ENCODE measurements around the gene C3orf20.
"Not testable (repeated sequence)": the region's sequence is repeated elsewhere in the genome, so short reads cannot be mapped to it uniquely, and the experiment has no call there.

C3orf20 gene

GRCh38 chr3:14701676-14702075, 26.7 kb downstream of the C3orf20 start:
- DNase-seq: no peak

DNA sequence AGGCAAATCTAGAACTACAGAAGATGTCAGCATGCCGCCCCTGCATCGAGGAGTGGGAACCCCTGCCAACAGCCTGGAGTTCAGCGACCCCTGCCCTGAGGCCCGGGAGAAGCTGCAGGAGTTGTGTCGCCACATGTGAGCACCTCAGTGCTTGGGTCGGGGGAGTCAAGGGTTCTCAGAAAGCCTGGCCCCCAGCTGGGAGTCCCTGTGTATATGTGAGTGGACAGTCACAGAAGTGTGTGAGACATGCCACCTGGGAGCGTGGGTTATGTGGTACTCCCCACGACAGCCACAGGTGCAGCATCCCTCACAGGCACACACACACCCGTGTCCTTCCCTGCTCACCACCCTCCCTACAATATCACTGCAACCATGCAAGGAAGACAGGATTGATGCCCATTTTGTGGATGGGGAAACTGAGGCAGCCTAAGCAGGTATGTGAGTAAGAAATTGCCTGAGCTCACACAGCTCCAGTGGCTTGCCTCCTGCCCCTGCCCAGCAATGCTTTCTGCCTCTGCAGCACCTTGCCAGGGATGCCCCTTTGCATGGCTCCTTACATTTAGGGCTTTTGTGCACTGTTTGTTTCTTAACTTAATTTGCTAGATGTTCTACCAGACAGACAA, 28.3 kb downstream of the C3orf20 start:
- no peak for DNase-seq

- DNase-seq: no peak
These were observed 28.9 kb downstream of the C3orf20 start for GRCh38 chr3:14703791-14704190.

GRCh38 chr3:14706096-14706495, 31.2 kb downstream of the C3orf20 start:
- no peak for DNase-seq

DNA sequence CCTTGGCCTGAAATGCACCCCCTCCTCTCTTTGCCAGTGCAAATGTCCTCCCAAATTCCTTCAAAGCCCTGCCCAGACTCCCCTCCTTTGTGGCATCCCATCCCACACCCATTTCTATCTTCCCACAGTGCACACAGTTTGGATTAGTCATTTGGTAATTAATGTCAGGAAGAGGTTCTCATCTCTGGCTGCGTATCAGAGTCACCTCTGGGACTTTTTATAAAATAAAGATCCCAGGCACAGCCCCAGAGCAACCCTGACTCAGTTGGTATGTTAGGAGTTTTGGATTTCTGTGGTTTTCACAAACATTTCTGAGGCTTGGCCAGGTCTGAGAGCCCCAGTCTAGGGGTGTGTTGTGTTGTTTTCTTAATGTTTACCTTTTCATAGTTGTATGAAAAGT, 41.6 kb downstream of the C3orf20 start:
- DNase-seq: no peak

DNA sequence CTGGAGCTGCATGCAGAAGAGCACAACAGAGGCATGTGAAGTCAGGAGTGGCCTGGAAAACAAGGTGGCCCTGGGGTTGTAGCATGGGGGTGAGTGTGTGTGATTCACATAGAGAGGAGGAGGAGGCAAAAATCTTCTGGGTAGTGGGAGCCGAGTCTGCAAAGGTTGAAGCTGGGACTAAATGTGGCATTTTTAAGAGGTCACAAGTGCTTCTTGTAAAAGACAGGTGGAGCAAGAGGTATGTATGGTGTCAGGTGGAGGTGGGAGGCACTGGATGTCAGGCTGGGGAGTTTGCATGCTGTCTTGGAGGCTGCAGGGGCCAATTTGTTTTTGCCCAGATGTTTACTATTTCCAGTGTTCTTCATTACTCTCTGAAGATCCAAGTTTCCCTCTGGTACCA, 42.4 kb downstream of the C3orf20 start:
- DNase-seq: no peak

- DNase-seq: no peak
These were observed 43.6 kb downstream of the C3orf20 start for GRCh38 chr3:14718539-14718938.

GRCh38 chr3:14719006-14719405, 44.1 kb downstream of the C3orf20 start:
- DNase-seq: no peak

- no peak for DNase-seq
These were observed 46.4 kb downstream of the C3orf20 start for GRCh38 chr3:14721126-14721864.

GRCh38 chr3:14725013-14725412, 50.1 kb downstream of the C3orf20 start:
- DNase-seq: no peak

DNA sequence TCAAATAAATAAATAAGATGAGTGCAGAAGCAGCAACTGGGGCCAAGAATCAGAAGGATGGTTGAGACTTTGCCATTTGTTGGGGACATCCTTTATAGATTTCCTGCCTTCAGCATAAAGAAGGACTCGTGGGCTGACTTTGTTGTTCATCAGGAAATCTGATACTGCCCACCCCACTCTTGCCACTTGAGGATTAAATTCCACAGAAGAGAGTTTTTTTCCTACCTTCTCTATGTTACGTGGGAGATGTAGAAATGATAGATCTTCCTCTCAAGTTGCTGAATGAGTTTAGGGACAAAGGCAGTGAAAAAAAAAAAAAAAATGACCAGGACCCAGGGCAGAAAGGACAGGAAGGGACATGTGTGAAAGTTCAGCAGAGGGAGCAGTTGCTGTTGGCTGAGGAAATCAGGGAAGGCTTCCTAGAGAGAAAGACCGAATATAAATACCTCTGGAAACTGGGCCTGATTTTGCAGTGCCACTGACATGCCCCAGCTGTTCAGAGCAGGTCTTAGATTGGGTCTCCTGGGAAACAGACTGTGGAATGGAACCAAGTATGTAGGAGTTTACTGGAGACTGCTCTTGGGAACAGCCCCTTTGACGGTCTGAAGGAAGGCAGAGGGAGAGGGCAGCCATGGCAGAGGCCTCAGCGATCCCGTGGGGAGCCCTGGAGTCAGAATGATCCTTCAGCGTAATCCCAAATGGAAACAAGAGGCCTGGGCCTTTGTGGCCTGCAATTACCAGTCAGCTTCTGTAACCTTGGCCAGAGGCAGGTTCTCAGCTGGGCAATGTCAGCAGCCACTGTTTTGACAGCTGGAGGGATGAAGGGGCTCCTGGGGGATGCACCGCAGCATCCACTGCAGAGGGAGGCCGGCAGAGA, 50.9 kb downstream of the C3orf20 start:
- DNase-seq: no peak

GRCh38 chr3:14726441-14726780, 51.5 kb downstream of the C3orf20 start:
- DNase-seq: no peak

- DNase-seq: no peak
These were observed 53.2 kb downstream of the C3orf20 start for GRCh38 chr3:14728113-14728512.

GRCh38 chr3:14730703-14731382, 55.9 kb downstream of the C3orf20 start:
- DNase-seq: no peak

GRCh38 chr3:14740983-14741382, 66.0 kb downstream of the C3orf20 start:
- DNase-seq: no peak

DNA sequence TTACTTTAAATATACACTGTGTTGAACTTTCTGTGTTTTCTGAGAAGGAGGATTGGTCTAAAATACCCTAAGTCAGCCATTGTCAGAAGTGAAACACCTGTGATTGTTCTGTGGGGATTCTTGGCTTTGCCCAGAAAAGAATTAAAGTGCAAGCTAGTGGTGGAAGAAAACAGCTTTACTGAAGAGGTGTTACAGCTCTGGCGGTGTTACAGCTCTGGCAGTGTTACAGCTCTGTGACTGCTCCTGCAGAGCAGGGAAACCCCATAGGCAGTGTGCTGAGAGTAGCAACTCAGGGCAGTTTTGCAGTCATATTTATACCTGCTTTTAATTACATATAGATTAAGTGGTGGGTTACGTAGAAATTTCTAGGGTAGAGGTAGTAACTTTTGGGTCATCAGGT, 66.6 kb downstream of the C3orf20 start:
- no peak for DNase-seq

- no peak for DNase-seq
These were observed 69.6 kb downstream of the C3orf20 start for GRCh38 chr3:14744556-14744955.

- no peak for DNase-seq
These were observed 75.7 kb downstream of the C3orf20 start for GRCh38 chr3:14750650-14751049.

GRCh38 chr3:14752979-14753378, 78.0 kb downstream of the C3orf20 start:
- not testable (repeated sequence) for DNase-seq

DNA sequence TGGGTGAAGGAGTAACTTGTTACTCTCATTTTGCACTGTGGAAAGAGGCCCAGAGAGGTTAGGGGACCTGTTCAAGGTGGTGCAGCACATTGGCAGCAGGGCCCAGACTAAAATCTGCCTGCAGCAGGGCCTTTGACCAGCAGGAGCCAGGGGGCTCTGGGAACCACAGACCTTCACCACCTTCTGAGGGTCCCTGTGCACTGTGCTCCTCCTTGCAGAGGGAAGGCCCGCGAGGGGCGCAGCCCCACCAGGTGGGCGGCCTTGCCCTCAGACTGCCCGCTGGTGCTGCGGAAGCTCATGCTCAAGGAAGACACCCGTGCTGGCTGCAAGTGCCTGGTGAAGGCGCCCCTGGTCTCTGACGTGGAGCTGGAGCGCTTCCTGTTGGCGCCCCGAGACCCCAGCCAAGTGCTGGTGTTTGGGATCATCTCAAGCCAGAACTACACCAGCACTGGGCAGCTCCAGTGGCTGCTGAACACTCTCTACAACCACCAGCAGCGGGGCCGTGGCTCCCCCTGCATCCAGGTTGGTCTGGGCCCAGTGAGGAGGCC, 82.3 kb downstream of the C3orf20 start:
- no peak for DNase-seq

DNA sequence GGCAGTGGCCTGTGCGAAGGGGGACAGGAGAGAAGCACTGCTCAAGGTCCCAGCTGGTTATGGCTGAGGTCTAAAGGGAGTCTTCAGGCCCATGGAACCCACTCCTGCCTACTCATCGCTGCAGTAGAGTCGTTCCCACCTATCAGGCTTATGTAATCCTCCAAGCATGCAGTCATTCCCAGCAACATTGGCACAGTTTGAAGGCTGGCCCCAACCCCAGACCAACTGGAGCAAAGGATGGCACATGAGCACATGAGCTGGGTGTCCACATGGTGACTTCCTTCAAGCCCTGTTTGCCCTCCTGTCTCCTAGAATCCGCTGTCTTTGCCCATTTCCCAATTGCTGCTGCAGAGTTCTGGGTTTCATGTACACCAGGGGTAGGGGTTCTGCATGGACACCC, 83.4 kb downstream of the C3orf20 start:
- no peak for DNase-seq

DNA sequence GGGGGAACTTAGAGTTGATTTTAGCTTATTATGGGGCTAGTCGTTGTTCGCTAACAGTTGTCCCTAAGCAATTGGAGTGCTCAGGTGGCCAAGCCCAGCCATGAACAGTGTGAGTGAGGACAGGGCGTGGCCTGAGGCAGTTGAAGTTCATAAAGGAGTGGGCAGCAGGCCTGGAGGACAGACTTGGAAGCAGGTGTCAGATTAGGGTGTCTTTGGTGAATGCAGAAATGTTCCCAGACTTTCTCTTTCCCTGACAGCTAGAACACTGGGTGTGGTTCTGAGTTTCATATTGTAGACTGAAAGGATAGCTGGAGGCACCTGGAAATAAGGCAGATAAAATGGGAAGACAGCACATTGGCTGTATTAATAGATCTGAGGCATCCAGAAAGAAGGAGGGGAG, 84.0 kb downstream of the C3orf20 start:
- no peak for DNase-seq

DNA sequence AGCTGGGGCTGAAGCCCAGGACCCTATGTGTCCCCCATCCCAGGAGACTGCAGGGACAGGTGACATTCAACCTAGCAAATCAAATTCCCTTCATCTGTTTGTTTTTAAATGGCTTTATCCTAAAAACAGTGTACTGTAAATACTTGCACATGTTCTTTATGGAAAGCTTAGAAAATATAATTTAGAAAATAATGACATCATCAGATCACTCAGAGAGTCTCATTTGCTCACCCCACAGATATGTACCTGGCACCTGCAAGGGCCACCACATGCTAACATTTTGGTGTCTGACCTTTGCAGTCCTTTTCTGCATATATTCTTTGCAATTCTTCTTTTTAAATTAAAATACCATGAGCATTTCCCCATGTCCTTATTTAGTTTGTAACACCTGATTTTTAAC, 85.2 kb downstream of the C3orf20 start:
- no peak for DNase-seq

Measured in CD4-positive, alpha-beta T cell treated with Interleukin-6 for 4 hours (primary cell).